ENCODE measurements around the gene MED25. TPM values are rescaled to one million over a fixed set of nuclear protein-coding genes. Genes with fewer than 3 reads are reported as not detected.

Gene MED25
- total and polyA plus RNA-seq, 9 of the 15 experiments (the other 6 are each of a cell fraction or from before 2014, with no cell fraction given) = 4.1 to 93.9 (median 19.3) TPM

DNA sequence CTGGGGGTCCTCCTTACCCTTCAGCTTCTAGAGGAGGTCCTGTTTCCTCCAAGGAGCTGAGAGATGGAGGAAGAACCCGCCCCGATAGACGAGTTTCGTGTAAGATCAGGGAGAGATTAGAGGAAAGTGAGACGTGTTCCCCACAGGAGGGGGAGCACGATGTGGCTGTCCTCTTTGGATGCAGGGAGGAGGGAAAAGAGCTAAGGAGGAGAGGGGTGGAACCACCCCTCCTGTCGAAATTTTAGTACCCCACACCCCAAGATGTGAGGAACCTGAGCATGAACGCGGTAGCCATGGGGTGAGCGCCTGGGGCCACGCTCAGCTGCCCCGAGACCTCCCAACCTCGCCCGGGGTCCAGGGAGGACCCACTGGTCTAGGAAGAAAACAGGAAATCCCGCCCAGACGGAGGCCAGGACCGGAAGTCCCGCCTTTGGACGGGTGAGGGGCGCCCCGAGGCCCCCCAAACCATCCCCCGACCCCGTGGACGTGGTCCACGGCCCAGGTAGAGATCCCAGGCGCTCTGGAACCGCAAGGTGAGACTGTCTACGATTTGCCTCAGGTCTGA is 57.9 kb downstream of the MED25 start (continued):
- TF ChIP-seq BRCA1 (IDR thresholded peaks at IDR 0.05) (no peak), BRCA1 (CRISPR knock-in tag; IDR thresholded peaks at IDR 0.05) (0 out of 2 replicates have a peak, but pooled peaks have one; percentile 28), SIRT6 (IDR thresholded peaks at IDR 0.05; ENCODE audit: low read depth, low read length) (no peak), HNRNPL (IDR thresholded peaks at IDR 0.05; ENCODE audit: low read depth, low read length) (no peak), RFX1 (IDR thresholded peaks at IDR 0.05) (no peak), SPI1 (IDR thresholded peaks at IDR 0.05; ENCODE audit: borderline replicate concordance, low read depth, low read length) (peak; percentile 48; the same call in 1 of the 2 replicates), MCM2 (IDR thresholded peaks at IDR 0.05; ENCODE audit: low read depth) (peak; percentile 57; the same call in 1 of the 2 replicates), MECOM (CRISPR knock-in tag; IDR thresholded peaks at IDR 0.05) (no peak), ZNF24 (IDR thresholded peaks at IDR 0.05) (no peak), PHB (CRISPR knock-in tag; IDR thresholded peaks at IDR 0.05) (0 out of 2 replicates have a peak, but pooled peaks have one; percentile 83), ZNF431 (CRISPR knock-in tag; IDR thresholded peaks at IDR 0.05) (no peak), ZBTB7A (IDR thresholded peaks at IDR 0.05; ENCODE audit: borderline replicate concordance, control insufficient read depth, low read depth, low read length) (peak; percentile 75), SRSF7 (optimal IDR thresholded peaks at IDR 0.05; ENCODE audit: low read depth, low read length) (no peak), ZNF347 (CRISPR knock-in tag; IDR thresholded peaks at IDR 0.05; ENCODE audit: low read depth) (no peak), ZNF263 (CRISPR knock-in tag; IDR thresholded peaks at IDR 0.05; ENCODE audit: borderline replicate concordance) (peak; percentile 98), FOXK2 (conservative IDR thresholded peaks at IDR 0.05 in 1 of 2, IDR thresholded peaks at IDR 0.05 in 1 of 2; ENCODE audit: low read depth in 2 of 2) (0 out of 4 replicates have a peak, but pooled peaks have one; percentile 12 to 16), U2AF2 (optimal IDR thresholded peaks at IDR 0.05; ENCODE audit: low read depth, low read length) (no peak), CREB1 (IDR thresholded peaks at IDR 0.05) (no peak), CREB1 (CRISPR knock-in tag; IDR thresholded peaks at IDR 0.05) (no peak), SP2 (IDR thresholded peaks at IDR 0.05; ENCODE audit: extremely low read depth, low read depth, low read length, poor library complexity, severe bottlenecking) (peak; percentile 59)
- TF ChIP-seq, protein P1, sequence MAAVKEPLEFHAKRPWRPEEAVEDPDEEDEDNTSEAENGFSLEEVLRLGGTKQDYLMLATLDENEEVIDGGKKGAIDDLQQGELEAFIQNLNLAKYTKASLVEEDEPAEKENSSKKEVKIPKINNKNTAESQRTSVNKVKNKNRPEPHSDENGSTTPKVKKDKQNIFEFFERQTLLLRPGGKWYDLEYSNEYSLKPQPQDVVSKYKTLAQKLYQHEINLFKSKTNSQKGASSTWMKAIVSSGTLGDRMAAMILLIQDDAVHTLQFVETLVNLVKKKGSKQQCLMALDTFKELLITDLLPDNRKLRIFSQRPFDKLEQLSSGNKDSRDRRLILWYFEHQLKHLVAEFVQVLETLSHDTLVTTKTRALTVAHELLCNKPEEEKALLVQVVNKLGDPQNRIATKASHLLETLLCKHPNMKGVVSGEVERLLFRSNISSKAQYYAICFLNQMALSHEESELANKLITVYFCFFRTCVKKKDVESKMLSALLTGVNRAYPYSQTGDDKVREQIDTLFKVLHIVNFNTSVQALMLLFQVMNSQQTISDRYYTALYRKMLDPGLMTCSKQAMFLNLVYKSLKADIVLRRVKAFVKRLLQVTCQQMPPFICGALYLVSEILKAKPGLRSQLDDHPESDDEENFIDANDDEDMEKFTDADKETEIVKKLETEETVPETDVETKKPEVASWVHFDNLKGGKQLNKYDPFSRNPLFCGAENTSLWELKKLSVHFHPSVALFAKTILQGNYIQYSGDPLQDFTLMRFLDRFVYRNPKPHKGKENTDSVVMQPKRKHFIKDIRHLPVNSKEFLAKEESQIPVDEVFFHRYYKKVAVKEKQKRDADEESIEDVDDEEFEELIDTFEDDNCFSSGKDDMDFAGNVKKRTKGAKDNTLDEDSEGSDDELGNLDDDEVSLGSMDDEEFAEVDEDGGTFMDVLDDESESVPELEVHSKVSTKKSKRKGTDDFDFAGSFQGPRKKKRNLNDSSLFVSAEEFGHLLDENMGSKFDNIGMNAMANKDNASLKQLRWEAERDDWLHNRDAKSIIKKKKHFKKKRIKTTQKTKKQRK (IDR thresholded peaks at IDR 0.05; ENCODE audit: borderline replicate concordance, low read depth, low read length) = peak; percentile 82; the same call in 1 of the 2 replicates
- TF ChIP-seq, protein P2, sequence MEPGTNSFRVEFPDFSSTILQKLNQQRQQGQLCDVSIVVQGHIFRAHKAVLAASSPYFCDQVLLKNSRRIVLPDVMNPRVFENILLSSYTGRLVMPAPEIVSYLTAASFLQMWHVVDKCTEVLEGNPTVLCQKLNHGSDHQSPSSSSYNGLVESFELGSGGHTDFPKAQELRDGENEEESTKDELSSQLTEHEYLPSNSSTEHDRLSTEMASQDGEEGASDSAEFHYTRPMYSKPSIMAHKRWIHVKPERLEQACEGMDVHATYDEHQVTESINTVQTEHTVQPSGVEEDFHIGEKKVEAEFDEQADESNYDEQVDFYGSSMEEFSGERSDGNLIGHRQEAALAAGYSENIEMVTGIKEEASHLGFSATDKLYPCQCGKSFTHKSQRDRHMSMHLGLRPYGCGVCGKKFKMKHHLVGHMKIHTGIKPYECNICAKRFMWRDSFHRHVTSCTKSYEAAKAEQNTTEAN (CRISPR knock-in tag; IDR thresholded peaks at IDR 0.05) = no peak; the same call in 1 of the 2 replicates
- TF ChIP-seq, protein P3, sequence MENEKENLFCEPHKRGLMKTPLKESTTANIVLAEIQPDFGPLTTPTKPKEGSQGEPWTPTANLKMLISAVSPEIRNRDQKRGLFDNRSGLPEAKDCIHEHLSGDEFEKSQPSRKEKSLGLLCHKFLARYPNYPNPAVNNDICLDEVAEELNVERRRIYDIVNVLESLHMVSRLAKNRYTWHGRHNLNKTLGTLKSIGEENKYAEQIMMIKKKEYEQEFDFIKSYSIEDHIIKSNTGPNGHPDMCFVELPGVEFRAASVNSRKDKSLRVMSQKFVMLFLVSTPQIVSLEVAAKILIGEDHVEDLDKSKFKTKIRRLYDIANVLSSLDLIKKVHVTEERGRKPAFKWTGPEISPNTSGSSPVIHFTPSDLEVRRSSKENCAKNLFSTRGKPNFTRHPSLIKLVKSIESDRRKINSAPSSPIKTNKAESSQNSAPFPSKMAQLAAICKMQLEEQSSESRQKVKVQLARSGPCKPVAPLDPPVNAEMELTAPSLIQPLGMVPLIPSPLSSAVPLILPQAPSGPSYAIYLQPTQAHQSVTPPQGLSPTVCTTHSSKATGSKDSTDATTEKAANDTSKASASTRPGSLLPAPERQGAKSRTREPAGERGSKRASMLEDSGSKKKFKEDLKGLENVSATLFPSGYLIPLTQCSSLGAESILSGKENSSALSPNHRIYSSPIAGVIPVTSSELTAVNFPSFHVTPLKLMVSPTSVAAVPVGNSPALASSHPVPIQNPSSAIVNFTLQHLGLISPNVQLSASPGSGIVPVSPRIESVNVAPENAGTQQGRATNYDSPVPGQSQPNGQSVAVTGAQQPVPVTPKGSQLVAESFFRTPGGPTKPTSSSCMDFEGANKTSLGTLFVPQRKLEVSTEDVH (IDR thresholded peaks at IDR 0.05; ENCODE audit: low read depth, partially characterized antibody) = peak; percentile 54

Measured in K562 (cell line).